ENCODE results near the gene TMEM229A. TPM values are rescaled to one million over a fixed set of nuclear protein-coding genes. Genes with fewer than 3 reads are reported as not detected.

Gene TMEM229A
- total RNA-seq, 1 experiment from 2014 or later: not detected

DNA sequence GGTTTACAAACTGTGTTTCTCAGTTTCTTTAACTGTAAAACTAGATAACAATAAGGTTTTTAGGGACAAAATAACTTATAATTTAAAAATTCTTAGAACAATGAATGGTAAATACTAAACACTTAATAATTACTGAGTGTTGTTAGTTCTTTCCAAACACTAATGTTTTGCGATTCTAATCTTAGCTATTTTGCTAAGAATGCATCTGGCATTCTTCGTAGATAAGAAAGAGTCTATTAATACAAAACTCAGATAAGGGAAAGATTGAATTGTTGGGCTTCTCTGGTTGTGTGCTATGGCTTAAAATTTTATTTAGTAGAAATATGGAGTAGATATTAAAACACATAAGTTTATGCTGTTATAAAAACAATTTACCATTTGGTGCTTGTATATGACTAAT, 45.4 kb downstream of the TMEM229A start:
- no peaks in the 10 kb centered on the region for H3K9me2 ChIP-seq (ENCODE audit: insufficient read depth)
- H3K4me2 ChIP-seq: no peak overlapping the region
- POLR2A ChIA-PET (ENCODE audit: unreplicated experiment): no interaction called here
- DNase-seq: no peak
- CTCF ChIA-PET: no interaction called here
- no peak overlapping the region for H2AFZ ChIP-seq
- no peaks in the 10 kb centered on the region for H3K9me3 ChIP-seq (ENCODE audit: insufficient read depth, low read depth)
- H3K27me3 ChIP-seq (ENCODE audit: insufficient read depth, low read depth): no peaks in the 10 kb centered on the region
- H3F3A ChIP-seq (ENCODE audit: insufficient read depth, low read depth): no peaks in the 10 kb centered on the region
- TF ChIP-seq, protein P1, sequence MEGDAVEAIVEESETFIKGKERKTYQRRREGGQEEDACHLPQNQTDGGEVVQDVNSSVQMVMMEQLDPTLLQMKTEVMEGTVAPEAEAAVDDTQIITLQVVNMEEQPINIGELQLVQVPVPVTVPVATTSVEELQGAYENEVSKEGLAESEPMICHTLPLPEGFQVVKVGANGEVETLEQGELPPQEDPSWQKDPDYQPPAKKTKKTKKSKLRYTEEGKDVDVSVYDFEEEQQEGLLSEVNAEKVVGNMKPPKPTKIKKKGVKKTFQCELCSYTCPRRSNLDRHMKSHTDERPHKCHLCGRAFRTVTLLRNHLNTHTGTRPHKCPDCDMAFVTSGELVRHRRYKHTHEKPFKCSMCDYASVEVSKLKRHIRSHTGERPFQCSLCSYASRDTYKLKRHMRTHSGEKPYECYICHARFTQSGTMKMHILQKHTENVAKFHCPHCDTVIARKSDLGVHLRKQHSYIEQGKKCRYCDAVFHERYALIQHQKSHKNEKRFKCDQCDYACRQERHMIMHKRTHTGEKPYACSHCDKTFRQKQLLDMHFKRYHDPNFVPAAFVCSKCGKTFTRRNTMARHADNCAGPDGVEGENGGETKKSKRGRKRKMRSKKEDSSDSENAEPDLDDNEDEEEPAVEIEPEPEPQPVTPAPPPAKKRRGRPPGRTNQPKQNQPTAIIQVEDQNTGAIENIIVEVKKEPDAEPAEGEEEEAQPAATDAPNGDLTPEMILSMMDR (conservative IDR thresholded peaks at IDR 0.05): no peak
- no peak for TF ChIP-seq EZH2 (IDR thresholded peaks at IDR 0.05; ENCODE audit: low read depth)
- no peaks in the 10 kb centered on the region for H3K4me1 ChIP-seq (replicated peaks; ENCODE audit: insufficient read depth)
- H4K20me1 ChIP-seq (ENCODE audit: insufficient read depth): no peaks in the 10 kb centered on the region
- no peak overlapping the region for H3K4me3 ChIP-seq
- H3K36me3 ChIP-seq (ENCODE audit: low read depth): no peaks in the 10 kb centered on the region
- no peaks in the 10 kb centered on the region for H3K79me2 ChIP-seq (ENCODE audit: low read depth)
- BruUV-seq (replicated peaks): no TSS peak
- no peak overlapping the region for H3K27ac ChIP-seq
- intact Hi-C loops (cut with micrococcal nuclease; ENCODE audit: unreplicated experiment): no loop called here

Other genes starting within 250 kb of the TMEM229A start
- not detected in 2 replicates for gene HYAL4, start 187.9 kb downstream of the TMEM229A start, total RNA-seq (2021)
- not detected in 2 replicates for gene SPAM1, start 107.8 kb downstream of the TMEM229A start, total RNA-seq (2021)